Left lung (tissue), 10 donors: ENCODE data around the gene CMIP. TPM values are rescaled to one million over a fixed set of nuclear protein-coding genes. Genes with fewer than 3 reads are reported as not detected.
"Not testable (repeated sequence)": the region's sequence is repeated elsewhere in the genome, so short reads cannot be mapped to it uniquely, and the experiment has no call there.

Source experiments
- ATAC-seq: fragments of 200-7000 bp; cut with Tn5 transposase; one replicate; pipeline ENCODE4 v1.9.1; 2020; ENCODE audit warnings: moderate library complexity
- DNase-seq, 4 donors: peaks; one replicate each; pipeline ENCODE4 v3.0.0-alpha.2; 2013 to 2020
- H3K27ac ChIP-seq, 2 donors: fragments of 200-600 bp; sonication (generic) in 1 of 2; one replicate each; pipeline versions ENCODE4 v1.5.0 to v1.8.0; 2020 to 2021
- H3K27me3 ChIP-seq, 2 donors: fragments of 200-600 bp; sonication (generic) in 1 of 2; one replicate each; pipeline versions ENCODE4 v1.5.0 to v1.8.0; 2020 to 2021
- H3K36me3 ChIP-seq, 2 donors: fragments of 200-600 bp; sonication (generic) in 1 of 2; one replicate each; pipeline versions ENCODE4 v1.5.0 to v1.8.0; 2020 to 2021
- H3K4me1 ChIP-seq, 2 donors: fragments of 200-600 bp; one replicate each; pipeline ENCODE4 v1.8.0; 2021
- H3K4me3 ChIP-seq, 2 donors: fragments of 200-600 bp; sonication (generic) in 1 of 2; one replicate each; pipeline versions ENCODE4 v1.5.0 to v1.8.0; 2020 to 2021; ENCODE audit warnings: mild to moderate bottlenecking in 1 of 2
- H3K9me3 ChIP-seq, 2 donors: fragments of 200-600 bp; sonication (generic) in 1 of 2; one replicate each; pipeline versions ENCODE4 v1.5.0 to v1.8.0; 2020 to 2021
- intact Hi-C, 2 donors: fragments of 100-400 bp; cut with DNase I; formaldehyde crosslinking; loops; one replicate each; pipeline versions ENCODE4 v1.11.2 to v1.14.2; 2022
- polyA plus RNA-seq, 6 donors: library from polyadenylated mRNA; unstranded; fragments of 120-200 nt; gene quantifications; one replicate each; pipeline ENCODE4 v1.2.1, GENCODE V29; 2013; ENCODE audit not compliant: insufficient read length in 6 of 6
- total RNA-seq, 2 donors: library from RNA; stranded (reverse); fragmentation: NEBNext Ultra II Directional; extraction: Animal tissue kit (Norgen Biotek cat#: 25700); gene quantifications; one replicate each; pipeline ENCODE4 v1.2.1, GENCODE V29; 2021
- TF ChIP-seq, protein P1 (sequence below), 2 donors: fragments of 200-600 bp; sonication (generic) in 1 of 2; IDR thresholded peaks; one replicate each; pipeline versions ENCODE4 v1.5.0 to v1.8.0; 2021; ENCODE audit warnings: antibody characterized with exemption in 2 of 2
- donor health status: DM: no; HTN: yes; CAD: no.
- donor health status: DM: no; HTN: no; CAD: no.

The CMIP gene
- total and polyA plus RNA-seq, 8 donors, result 35.3 to 55.8 (median 40.4) TPM

GRCh38 chr16:81576696-81577095 lies 132.1 kb downstream of the CMIP start:
- TF ChIP-seq, protein P1, sequence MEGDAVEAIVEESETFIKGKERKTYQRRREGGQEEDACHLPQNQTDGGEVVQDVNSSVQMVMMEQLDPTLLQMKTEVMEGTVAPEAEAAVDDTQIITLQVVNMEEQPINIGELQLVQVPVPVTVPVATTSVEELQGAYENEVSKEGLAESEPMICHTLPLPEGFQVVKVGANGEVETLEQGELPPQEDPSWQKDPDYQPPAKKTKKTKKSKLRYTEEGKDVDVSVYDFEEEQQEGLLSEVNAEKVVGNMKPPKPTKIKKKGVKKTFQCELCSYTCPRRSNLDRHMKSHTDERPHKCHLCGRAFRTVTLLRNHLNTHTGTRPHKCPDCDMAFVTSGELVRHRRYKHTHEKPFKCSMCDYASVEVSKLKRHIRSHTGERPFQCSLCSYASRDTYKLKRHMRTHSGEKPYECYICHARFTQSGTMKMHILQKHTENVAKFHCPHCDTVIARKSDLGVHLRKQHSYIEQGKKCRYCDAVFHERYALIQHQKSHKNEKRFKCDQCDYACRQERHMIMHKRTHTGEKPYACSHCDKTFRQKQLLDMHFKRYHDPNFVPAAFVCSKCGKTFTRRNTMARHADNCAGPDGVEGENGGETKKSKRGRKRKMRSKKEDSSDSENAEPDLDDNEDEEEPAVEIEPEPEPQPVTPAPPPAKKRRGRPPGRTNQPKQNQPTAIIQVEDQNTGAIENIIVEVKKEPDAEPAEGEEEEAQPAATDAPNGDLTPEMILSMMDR (IDR thresholded peaks at IDR 0.05), result no peak
- H3K27ac ChIP-seq, result no peak overlapping the region
- H3K4me1 ChIP-seq, result peaks cover 0 to 5% of the 10 kb centered on the region in 2 donors
- H3K27me3 ChIP-seq, result no peaks in the 10 kb centered on the region
- no peak for ATAC-seq
- intact Hi-C loops, result no loop called here
- no peak for DNase-seq
- H3K9me3 ChIP-seq, result no peaks in the 10 kb centered on the region
- no peaks in the 10 kb centered on the region for H3K36me3 ChIP-seq
- H3K4me3 ChIP-seq, result no peak overlapping the region

- H3K27ac ChIP-seq, H3K4me3 ChIP-seq, H3K36me3 ChIP-seq, H3K27me3 ChIP-seq, H3K9me3 ChIP-seq, H3K4me1 ChIP-seq, ATAC-seq, DNase-seq, intact Hi-C loops: not testable (repeated sequence)
Measured at GRCh38 chr16:81577272-81577671, 132.7 kb downstream of the CMIP start.

- no peak for DNase-seq
- ATAC-seq, result no peak
- Histone ChIP-seq H3K27ac (no peak overlapping the region), H3K9me3 (no peaks in the 10 kb centered on the region), H3K36me3 (no peaks in the 10 kb centered on the region), H3K4me1 (peaks cover 7 to 15% of the 10 kb centered on the region in 2 donors), H3K4me3 (no peak overlapping the region), H3K27me3 (no peaks in the 10 kb centered on the region)
- TF ChIP-seq, protein P1 (IDR thresholded peaks at IDR 0.05), result no peak
- intact Hi-C loops, result no loop called here
Measured at GRCh38 chr16:81578076-81578475, 133.5 kb downstream of the CMIP start.

DNA sequence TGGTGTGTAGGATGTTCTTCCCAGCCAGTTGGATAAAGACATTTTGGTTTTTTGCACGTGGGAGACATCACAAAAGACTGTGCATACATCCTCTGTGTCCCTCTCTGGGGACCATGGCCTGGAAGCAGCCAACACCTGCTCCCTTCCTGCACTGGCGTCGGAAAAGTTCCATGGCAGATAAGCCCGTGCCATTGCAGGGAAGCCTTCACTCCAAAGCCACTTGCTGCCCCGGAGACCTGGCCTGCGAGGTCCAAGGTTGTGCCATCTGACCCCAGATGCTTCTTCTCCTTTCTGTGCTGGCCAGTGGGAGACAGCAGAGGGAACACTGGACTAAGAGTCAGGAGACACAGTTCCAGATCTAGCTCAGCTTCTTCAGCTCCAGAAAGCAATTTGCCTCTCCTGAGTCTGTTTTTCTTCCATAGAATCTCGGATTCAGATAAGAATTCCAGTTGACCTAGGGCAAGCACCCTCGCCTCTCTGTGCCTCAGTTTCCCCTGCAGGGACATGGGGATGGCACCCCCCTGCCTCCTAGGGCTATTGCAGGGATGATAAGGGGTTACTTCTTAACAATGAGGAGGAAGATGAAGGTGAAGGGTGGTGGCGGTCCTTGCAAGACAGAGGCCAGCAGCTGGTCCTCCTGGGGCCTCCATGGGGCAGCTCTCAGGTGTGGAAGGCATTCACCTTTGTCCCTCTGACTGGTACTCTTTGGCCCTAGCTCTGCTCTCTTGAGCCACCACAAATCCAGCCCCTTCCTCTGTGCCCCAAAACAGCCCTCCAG lies 134.2 kb downstream of the CMIP start:
- TF ChIP-seq, protein P1 (IDR thresholded peaks at IDR 0.05), result no peak
- Histone ChIP-seq H3K27ac (no peak overlapping the region), H3K9me3 (no peaks in the 10 kb centered on the region), H3K4me3 (no peak overlapping the region), H3K27me3 (no peaks in the 10 kb centered on the region), H3K4me1 (peaks cover 14 to 22% of the 10 kb centered on the region in 2 donors), H3K36me3 (no peaks in the 10 kb centered on the region)
- ATAC-seq, result no peak
- intact Hi-C loops, result no loop called here
- no peak for DNase-seq

GRCh38 chr16:81581107-81581506 lies 136.5 kb downstream of the CMIP start:
- no peaks in the 10 kb centered on the region for H3K27me3 ChIP-seq
- no peaks in the 10 kb centered on the region for H3K9me3 ChIP-seq
- intact Hi-C loops, result no loop called here
- H3K27ac ChIP-seq, result no peak overlapping the region
- DNase-seq (peak in 1 of 4 donors; percentile 75), ATAC-seq (peak; percentile 58)
- TF ChIP-seq, protein P1 (IDR thresholded peaks at IDR 0.05), result no peak
- peaks cover 0 to 5% of the 10 kb centered on the region in 2 donors for H3K36me3 ChIP-seq
- peaks cover 14 to 37% of the 10 kb centered on the region in 2 donors for H3K4me1 ChIP-seq
- H3K4me3 ChIP-seq, result no peak overlapping the region
